H9 (cell line): ENCODE measurements around the gene C1QTNF9. TPM values are rescaled to one million over a fixed set of nuclear protein-coding genes. Genes with fewer than 3 reads are reported as not detected.
"Not testable (repeated sequence)": the region's sequence is repeated elsewhere in the genome, so short reads cannot be mapped to it uniquely, and the experiment has no call there.

Experiments
- DNase-seq: peaks from one replicate; pipeline ENCODE4 v3.0.0-alpha.2; 2017
- H2AFZ ChIP-seq: one replicate; pipeline ENCODE4 v1.6.1; 2013; ENCODE audit warnings: mild to moderate bottlenecking, low read length, control low read depth, moderate library complexity
- H2AK5ac ChIP-seq: 2 replicates; pipeline ENCODE4 v1.6.1; 2013; ENCODE audit warnings: low read length, control low read depth, mixed read lengths; ENCODE audit not compliant: insufficient read length
- H2BK120ac ChIP-seq: one replicate; pipeline ENCODE4 v1.6.1; 2013; ENCODE audit warnings: low read depth, mild to moderate bottlenecking, low read length, control low read depth, inconsistent platforms; ENCODE audit not compliant: poor library complexity, severe bottlenecking
- H2BK12ac ChIP-seq: 2 replicates; pipeline ENCODE4 v1.6.1; 2013; ENCODE audit warnings: low read length, control low read depth, mixed read lengths, low read depth; ENCODE audit not compliant: insufficient read length
- H2BK15ac ChIP-seq: 2 replicates; pipeline ENCODE4 v1.6.1; 2013; ENCODE audit warnings: low read depth, low read length, control low read depth
- H2BK20ac ChIP-seq: one replicate; pipeline ENCODE4 v1.6.1; 2013; ENCODE audit warnings: low read depth, mild to moderate bottlenecking, low read length, control low read depth, inconsistent platforms; ENCODE audit not compliant: poor library complexity, severe bottlenecking
- H2BK5ac ChIP-seq: 2 replicates; pipeline ENCODE4 v1.6.1; 2013; ENCODE audit warnings: low read length, control low read depth, mixed read lengths; ENCODE audit not compliant: insufficient read length
- H3K14ac ChIP-seq: 2 replicates; pipeline ENCODE4 v1.6.1; 2013; ENCODE audit warnings: low read length, control low read depth; ENCODE audit not compliant: insufficient read depth
- H3K18ac ChIP-seq: 2 replicates; pipeline ENCODE4 v1.6.1; 2013; ENCODE audit warnings: low read depth, mild to moderate bottlenecking, mixed read lengths, low read length, control low read depth; ENCODE audit not compliant: insufficient read length
- H3K23ac ChIP-seq: 2 replicates; pipeline ENCODE4 v1.6.1; 2013; ENCODE audit warnings: low read length, control low read depth, mixed read lengths, low read depth; ENCODE audit not compliant: insufficient read length
- H3K23me2 ChIP-seq: 2 replicates; pipeline ENCODE4 v1.6.1; 2013; ENCODE audit warnings: low read depth, mild to moderate bottlenecking, mixed read lengths, low read length, control low read depth; ENCODE audit not compliant: insufficient read length, poor library complexity, severe bottlenecking
- H3K27ac ChIP-seq: 2 replicates; pipeline ENCODE4 v1.5.1; 2013; ENCODE audit warnings: low read length, control low read depth, mixed read lengths, low read depth; ENCODE audit not compliant: insufficient read length
- H3K27me3 ChIP-seq: 2 replicates; pipeline ENCODE4 v1.6.1; 2013; ENCODE audit warnings: low read length, control low read depth, inconsistent platforms; ENCODE audit not compliant: insufficient read depth
- H3K4ac ChIP-seq: 2 replicates; pipeline ENCODE4 v1.6.1; 2013; ENCODE audit warnings: low read depth, mild to moderate bottlenecking, control low read depth, inconsistent platforms, low read length, moderate library complexity
- H3K4me1 ChIP-seq: 2 replicates; pipeline ENCODE4 v1.6.1; 2013; ENCODE audit warnings: low read length, control low read depth, inconsistent platforms; ENCODE audit not compliant: insufficient read depth
- H3K4me2 ChIP-seq: 2 replicates; pipeline ENCODE4 v1.6.1; 2013; ENCODE audit warnings: low read length, control low read depth, mixed read lengths; ENCODE audit not compliant: insufficient read length, insufficient read depth
- H3K56ac ChIP-seq: 2 replicates; pipeline ENCODE4 v1.6.1; 2013; ENCODE audit warnings: low read depth, mild to moderate bottlenecking, mixed read lengths, low read length, control low read depth; ENCODE audit not compliant: insufficient read length
- H3K79me1 ChIP-seq: 2 replicates; pipeline ENCODE4 v1.6.1; 2013; ENCODE audit warnings: low read depth, mild to moderate bottlenecking, moderate library complexity, low read length, control low read depth, inconsistent platforms; ENCODE audit not compliant: insufficient read depth, poor library complexity, severe bottlenecking
- H3K79me2 ChIP-seq: 2 replicates; pipeline ENCODE4 v1.6.1; 2013; ENCODE audit warnings: low read length, control low read depth, inconsistent platforms; ENCODE audit not compliant: insufficient read depth
- H3K9ac ChIP-seq: 2 replicates; pipeline ENCODE4 v1.6.1; 2013; ENCODE audit warnings: low read length, control low read depth, mixed read lengths; ENCODE audit not compliant: insufficient read length; ENCODE audit errors: extremely low read depth
- H3K9me3 ChIP-seq: one replicate; pipeline ENCODE4 v1.6.1; 2013; ENCODE audit warnings: low read depth, low read length, inconsistent platforms; ENCODE audit not compliant: control insufficient read depth
- H3T11ph ChIP-seq: one replicate; pipeline ENCODE4 v1.6.1; 2013; ENCODE audit warnings: mild to moderate bottlenecking, low read length, control low read depth, inconsistent platforms
- H4K20me1 ChIP-seq: one replicate; pipeline ENCODE4 v1.6.1; 2013; ENCODE audit not compliant: control insufficient read depth, insufficient read length, insufficient read depth
- H4K5ac ChIP-seq: 2 replicates; pipeline ENCODE4 v1.6.1; 2013; ENCODE audit warnings: low read depth, mild to moderate bottlenecking, mixed read lengths, low read length, control low read depth; ENCODE audit not compliant: insufficient read length
- H4K8ac ChIP-seq: replicated peaks from 2 replicates; pipeline ENCODE4 v1.6.1; 2013; ENCODE audit warnings: low read length, control low read depth, mixed read lengths, low read depth; ENCODE audit not compliant: insufficient read length
- H4K91ac ChIP-seq: 2 replicates; pipeline ENCODE4 v1.6.1; 2013; ENCODE audit warnings: low read depth, mild to moderate bottlenecking, moderate library complexity, mixed read lengths, low read length, control low read depth; ENCODE audit not compliant: insufficient read length
- H3K27ac Mint-ChIP-seq, 3 experiments: 2 replicates in 2 of 3; 3 replicates in 1 of 3; pipeline ENCODE4 v1.8.0; 2020 to 2021; ENCODE audit warnings: mixed read lengths in 3 of 3, mild to moderate bottlenecking in 1 of 3, moderate library complexity in 1 of 3
- H3K27me3 Mint-ChIP-seq: 2 replicates; pipeline ENCODE4 v1.8.0; 2021; ENCODE audit warnings: low read depth, mild to moderate bottlenecking, moderate library complexity, mixed read lengths
- H3K36me3 Mint-ChIP-seq, 3 experiments: 2 replicates in 2 of 3; 3 replicates in 1 of 3; pipeline ENCODE4 v1.8.0; 2020 to 2021; ENCODE audit warnings: low read depth in 3 of 3, mixed read lengths in 3 of 3; ENCODE audit not compliant: insufficient read depth in 1 of 3
- H3K4me1 Mint-ChIP-seq, 2 experiments: 2 replicates each; pipeline ENCODE4 v1.8.0; 2020; ENCODE audit warnings: mixed read lengths in 2 of 2
- H3K4me3 Mint-ChIP-seq, 2 experiments: 2 replicates in 1 of 2; 3 replicates in 1 of 2; pipeline ENCODE4 v1.8.0; 2020 to 2021; ENCODE audit warnings: mild to moderate bottlenecking in 2 of 2, mixed read lengths in 2 of 2, moderate library complexity in 1 of 2
- H3K9me3 Mint-ChIP-seq, 2 experiments: 2 replicates in 1 of 2; 3 replicates in 1 of 2; pipeline ENCODE4 v1.8.0; 2020; ENCODE audit warnings: mild to moderate bottlenecking in 2 of 2, mixed read lengths in 2 of 2, moderate library complexity in 1 of 2
- CTCF ChIP-seq: fragments of 200-600 bp; sonication (generic); conservative IDR thresholded peaks from 3 replicates; pipeline ENCODE4 v1.8.0; 2021; ENCODE audit warnings: antibody characterized with exemption, mild to moderate bottlenecking
- WGBS: extraction: QIAGEN DNeasy Blood & Tissue Kit; methylation state at CpG from one replicate; pipeline ENCODE4 v1.1.7; 2013; ENCODE audit warnings: missing lambda C conversion rate, low lambda C conversion rate, mixed read lengths; ENCODE audit not compliant: insufficient read length; ENCODE audit errors: extremely low coverage; 5-methylcytosine and 5-hydroxymethylcytosine counted together
- total RNA-seq: library from RNA; stranded (reverse); gene quantifications from 2 replicates; pipeline ENCODE4 v1.2.1, GENCODE V29; 2021

C1QTNF9 gene
- total RNA-seq, 1 experiment from 2014 or later: not detected

DNA sequence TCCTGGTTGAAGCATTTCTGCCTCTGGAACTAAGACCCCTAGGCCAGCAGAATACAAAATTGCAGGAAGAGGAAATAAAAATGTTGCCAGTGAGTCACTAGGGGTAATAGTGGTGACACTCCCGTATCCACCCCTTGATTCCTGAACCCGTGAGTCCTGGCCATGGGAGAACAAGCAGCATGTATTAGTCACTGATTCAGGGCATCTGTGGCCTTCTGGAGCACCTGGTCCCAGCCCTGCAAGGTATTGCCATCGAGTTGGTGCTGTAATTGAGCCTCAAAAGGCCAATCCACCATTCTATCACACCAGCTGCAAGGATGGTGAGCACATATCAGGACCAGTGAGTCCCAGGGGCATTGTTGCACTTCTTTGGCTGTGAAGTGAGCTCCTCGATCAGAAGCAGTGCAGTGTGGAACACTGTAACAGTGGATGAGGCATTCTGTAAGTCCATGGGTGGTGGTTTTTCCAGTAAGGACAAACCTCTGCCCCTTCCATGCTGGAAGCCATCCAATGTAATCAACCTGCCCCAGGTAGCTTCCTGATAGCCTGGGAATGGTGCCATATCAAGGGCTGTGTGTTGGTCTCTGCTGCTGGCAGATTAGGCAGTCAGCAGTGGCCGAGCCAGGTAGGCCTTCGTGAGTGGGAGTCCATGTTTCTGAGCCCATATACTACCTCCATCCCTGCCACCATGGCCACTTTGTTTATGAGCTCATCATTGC lies 39.6 kb downstream of the C1QTNF9 start:
- no peak overlapping the region for H2AK5ac ChIP-seq
- H2BK20ac ChIP-seq: no peak overlapping the region
- no peaks in the 10 kb centered on the region for H3K79me1 ChIP-seq
- no peak overlapping the region for H4K8ac ChIP-seq
- H3K23ac ChIP-seq: no peak overlapping the region
- no peak overlapping the region for H4K91ac ChIP-seq
- no peak overlapping the region for H2BK5ac ChIP-seq
- H2BK15ac ChIP-seq: no peak overlapping the region
- H3K18ac ChIP-seq: no peak overlapping the region
- WGBS: no CpG with 5 or more reads among the region's 6 CpGs
- no peak overlapping the region for H3K27ac Mint-ChIP-seq
- H3K9me3 Mint-ChIP-seq: 0 out of 5 replicates have a peak, but pooled peaks cover 0 to 4% of the 10 kb centered on the region in 2 experiments
- no peak overlapping the region for H2BK12ac ChIP-seq
- peaks cover 6% of the 10 kb centered on the region for H3K27me3 Mint-ChIP-seq
- TF ChIP-seq CTCF: no peak
- no peak overlapping the region for H3K9ac ChIP-seq
- H2AFZ ChIP-seq: no peak overlapping the region
- no peak overlapping the region for H3K4ac ChIP-seq
- no peak overlapping the region for H3K4me3 Mint-ChIP-seq
- no peak overlapping the region for H3T11ph ChIP-seq
- no peaks in the 10 kb centered on the region for H3K23me2 ChIP-seq
- no peaks in the 10 kb centered on the region for H3K4me1 Mint-ChIP-seq
- no peak overlapping the region for H3K27ac ChIP-seq
- H4K5ac ChIP-seq: no peak overlapping the region
- no peaks in the 10 kb centered on the region for H3K4me1 ChIP-seq
- H3K36me3 Mint-ChIP-seq: no peaks in the 10 kb centered on the region
- no peaks in the 10 kb centered on the region for H3K79me2 ChIP-seq
- H3K56ac ChIP-seq: no peak overlapping the region
- H2BK120ac ChIP-seq: no peak overlapping the region
- H3K4me2 ChIP-seq: no peak overlapping the region
- DNase-seq: no peak
- no peaks in the 10 kb centered on the region for H4K20me1 ChIP-seq
- no peak overlapping the region for H3K14ac ChIP-seq
- no peaks in the 10 kb centered on the region for H3K9me3 ChIP-seq
- no peaks in the 10 kb centered on the region for H3K27me3 ChIP-seq

DNA sequence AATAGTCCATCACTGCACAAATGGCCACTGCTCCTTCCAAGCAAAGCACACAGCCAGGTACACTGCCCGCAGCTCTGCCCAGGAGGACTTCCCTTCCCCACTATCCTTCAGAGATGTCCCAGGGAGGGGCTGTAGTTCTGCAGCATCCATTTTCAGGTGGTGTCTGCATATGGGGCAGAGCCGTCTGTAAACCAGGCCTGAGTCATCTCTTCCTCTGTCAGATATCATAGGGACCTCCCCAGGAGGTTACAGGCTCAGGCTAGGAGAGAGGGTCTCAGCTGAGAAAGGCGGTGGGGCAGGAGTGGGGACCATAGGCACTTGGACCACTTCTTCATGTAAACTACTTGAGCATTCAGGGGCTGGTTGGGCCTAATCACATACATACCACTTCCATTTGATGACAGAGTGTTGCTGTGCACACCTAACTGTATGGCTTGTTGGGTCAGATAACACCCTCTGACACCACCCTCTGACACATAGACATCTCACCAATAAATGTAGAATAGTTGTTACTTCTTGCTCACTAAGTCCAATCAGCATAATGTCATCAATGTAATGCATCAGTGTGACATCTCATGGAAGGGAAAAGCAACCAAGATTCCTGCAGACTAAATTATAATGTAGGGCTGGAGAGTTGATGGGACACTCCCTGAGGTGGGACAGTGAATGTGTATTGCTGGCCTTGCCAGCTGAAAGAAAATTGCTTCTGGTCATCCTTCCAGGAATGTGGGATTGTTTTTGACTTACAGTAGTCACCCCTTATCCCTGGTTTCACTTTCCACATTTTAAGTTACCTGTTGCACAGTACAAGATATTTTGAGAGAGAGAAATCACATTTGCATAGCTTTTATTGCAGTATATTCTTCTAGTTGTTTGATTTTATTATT lies 40.6 kb downstream of the C1QTNF9 start:
- not testable (repeated sequence) for H3T11ph ChIP-seq, H2BK15ac ChIP-seq, H4K91ac ChIP-seq, H3K4me2 ChIP-seq, H2AFZ ChIP-seq, H3K14ac ChIP-seq, H3K79me1 ChIP-seq, H3K56ac ChIP-seq, H3K36me3 Mint-ChIP-seq, H3K27ac ChIP-seq, H2BK20ac ChIP-seq, H2AK5ac ChIP-seq, H3K9ac ChIP-seq, H3K27me3 Mint-ChIP-seq, H3K4me1 ChIP-seq, H3K79me2 ChIP-seq, H3K18ac ChIP-seq, H3K4me1 Mint-ChIP-seq, H4K8ac ChIP-seq, H3K27me3 ChIP-seq, H3K27ac Mint-ChIP-seq, H3K23ac ChIP-seq, H4K5ac ChIP-seq, DNase-seq, H3K9me3 ChIP-seq, H3K9me3 Mint-ChIP-seq, H4K20me1 ChIP-seq, H3K4ac ChIP-seq, H2BK5ac ChIP-seq, H2BK12ac ChIP-seq, H3K23me2 ChIP-seq, H3K4me3 Mint-ChIP-seq, H2BK120ac ChIP-seq
- WGBS: no CpG with 5 or more reads among the region's 3 CpGs
